NCI-H345 treated with DMSO at 0.1 percent for 48 hours (cell line): ENCODE measurements around the gene UFL1.
"Not testable (repeated sequence)": the region's sequence is repeated elsewhere in the genome, so short reads cannot be mapped to it uniquely, and the experiment has no call there.

Source experiments
- DNase-seq: peaks from one replicate; lab custom pipeline; 2025; ENCODE audit not compliant: unreplicated experiment; lab: John Stamatoyannopoulos, UW

Gene UFL1

GRCh38 chr6:96521644-96522464 lies at the start of gene UFL1:
Gene UFL1 (plus strand): TSS chr6:96521806. CDS start chr6:96521874, 68 bp downstream.
- peak; percentile 91 for DNase-seq

- DNase-seq, result not testable (repeated sequence)
Measured at GRCh38 chr6:96472291-96472690, 49.3 kb upstream of the UFL1 start.

GRCh38 chr6:96478695-96479094 lies 42.9 kb upstream of the UFL1 start:
- no peak for DNase-seq

- DNase-seq, result no peak
Measured at GRCh38 chr6:96491926-96492325, 29.7 kb upstream of the UFL1 start.

GRCh38 chr6:96499781-96500180 lies 21.8 kb upstream of the UFL1 start:
- no peak for DNase-seq

GRCh38 chr6:96502915-96503314 lies 18.7 kb upstream of the UFL1 start:
- no peak for DNase-seq

- no peak for DNase-seq
Measured at GRCh38 chr6:96505363-96505762, 16.2 kb upstream of the UFL1 start.

GRCh38 chr6:96509281-96509680 lies 12.3 kb upstream of the UFL1 start:
- no peak for DNase-seq

GRCh38 chr6:96520171-96521115 lies 1.2 kb upstream of the UFL1 start:
- no peak for DNase-seq

- DNase-seq, result peak; percentile 75
Measured at GRCh38 chr6:96521306-96521643, 331 bp upstream of the UFL1 start.

- peak; percentile 24 for DNase-seq
Measured at GRCh38 chr6:96522465-96523009, 931 bp downstream of the UFL1 start.

- no peak for DNase-seq
Measured at GRCh38 chr6:96528193-96528592, 6.6 kb downstream of the UFL1 start.

- DNase-seq, result no peak
Measured at GRCh38 chr6:96532399-96532798, 10.8 kb downstream of the UFL1 start.

GRCh38 chr6:96537726-96538125 lies 16.1 kb downstream of the UFL1 start:
- no peak for DNase-seq

- peak; percentile 27 for DNase-seq
Measured at GRCh38 chr6:96542702-96543101, 21.1 kb downstream of the UFL1 start.

GRCh38 chr6:96545882-96546281 lies 24.3 kb downstream of the UFL1 start:
- no peak for DNase-seq

- no peak for DNase-seq
Measured at GRCh38 chr6:96547654-96548053, 26.0 kb downstream of the UFL1 start.

GRCh38 chr6:96554558-96554957 lies 33.0 kb downstream of the UFL1 start:
- no peak for DNase-seq

GRCh38 chr6:96559740-96560139 lies 38.1 kb downstream of the UFL1 start:
- DNase-seq, result not testable (repeated sequence)

GRCh38 chr6:96562886-96563285 lies 41.3 kb downstream of the UFL1 start, which contains the start of gene FHL5:
Gene FHL5 (plus strand): TSS chr6:96563128. CDS start chr6:96603614, 40,486 bp downstream.
- no peak for DNase-seq

- no peak for DNase-seq
Measured at GRCh38 chr6:96563853-96564252, 42.2 kb downstream of the UFL1 start.

GRCh38 chr6:96570053-96570452 lies 48.4 kb downstream of the UFL1 start:
- DNase-seq, result no peak
